ENCODE data around the gene RABL2B.

RABL2B gene

DNA sequence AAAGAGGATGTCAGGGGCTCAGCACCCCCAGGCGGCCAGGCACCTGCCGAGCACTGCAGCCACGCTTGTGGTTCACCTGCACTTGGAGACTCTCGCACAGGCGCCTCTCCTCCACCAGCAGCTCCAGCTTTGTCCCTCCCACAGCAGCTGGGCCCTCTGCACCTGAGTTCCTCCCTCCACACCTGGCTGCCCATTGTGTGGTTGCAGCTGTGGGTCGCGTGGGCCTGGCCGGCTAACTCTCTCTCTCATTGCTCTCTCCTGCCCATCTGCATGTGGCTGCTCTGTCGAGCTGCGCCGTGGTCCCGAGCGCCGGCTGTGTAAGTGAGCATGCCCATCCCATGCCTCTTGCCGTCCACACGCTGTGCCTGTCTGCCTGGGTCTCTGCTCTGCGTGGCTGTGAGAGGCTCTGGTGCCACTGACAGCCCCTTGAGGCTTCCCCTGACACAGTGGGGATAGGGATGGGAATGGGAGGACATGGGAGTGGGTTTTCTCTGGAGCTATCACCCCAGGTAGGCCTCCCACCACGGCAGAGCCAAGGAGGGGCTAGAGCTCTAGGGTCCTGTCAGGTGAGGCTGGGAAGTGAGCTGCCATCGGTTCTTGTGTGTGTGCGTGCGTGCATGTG, 53.9 kb downstream of the RABL2B start:
- ChIA-PET CTCF (interaction anchor here (0.6 kb wide), 1 partner anchor 89 kb away, joined by 3 read pairs; no protein-coding TSS in a partner anchor), POLR2A (no interaction called here)
- H3K27ac ChIP-seq (ENCODE audit: extremely low read depth, low read depth, low read length), result no peak overlapping the region

DNA sequence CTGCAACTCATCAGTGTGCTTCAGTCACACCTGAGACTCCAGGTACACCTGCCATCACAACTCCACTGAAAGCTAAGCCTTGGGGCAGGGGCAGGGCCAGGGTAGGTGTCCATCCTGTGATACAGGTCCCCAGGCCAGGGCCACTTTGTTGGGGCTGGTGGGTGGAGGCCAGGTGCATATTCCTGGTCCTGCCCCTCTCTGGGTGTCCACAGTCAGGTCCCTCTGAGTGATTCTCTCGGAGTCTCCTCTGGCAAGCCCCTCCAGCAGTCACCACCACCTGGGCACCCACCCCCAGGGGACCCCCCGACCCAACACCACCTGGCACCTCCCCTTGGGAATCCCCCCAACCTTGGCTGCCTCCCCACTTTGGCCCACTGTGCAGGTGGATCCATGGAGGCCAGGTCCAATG, 54.9 kb downstream of the RABL2B start:
- Histone ChIP-seq H3K36me3 (ENCODE audit: control insufficient read depth in 2 of 2, insufficient read depth in 1 of 2, low read length in 2 of 2) (peaks cover 0 to 27% of the 10 kb centered on the region in 2 experiments; a peak in 1 of 3 replicates), H3K9me3 (ENCODE audit: control insufficient read depth, insufficient read depth, low read depth, low read length) (no peaks in the 10 kb centered on the region), H3K4me1 (ENCODE audit: control insufficient read depth, insufficient read depth, low read length) (no peaks in the 10 kb centered on the region), H3K27ac (ENCODE audit: extremely low read depth, low read depth, low read length) (no peak overlapping the region), H3K4me3 (ENCODE audit: low read depth, low read length) (no peak overlapping the region)
- TF ChIP-seq, protein P1, sequence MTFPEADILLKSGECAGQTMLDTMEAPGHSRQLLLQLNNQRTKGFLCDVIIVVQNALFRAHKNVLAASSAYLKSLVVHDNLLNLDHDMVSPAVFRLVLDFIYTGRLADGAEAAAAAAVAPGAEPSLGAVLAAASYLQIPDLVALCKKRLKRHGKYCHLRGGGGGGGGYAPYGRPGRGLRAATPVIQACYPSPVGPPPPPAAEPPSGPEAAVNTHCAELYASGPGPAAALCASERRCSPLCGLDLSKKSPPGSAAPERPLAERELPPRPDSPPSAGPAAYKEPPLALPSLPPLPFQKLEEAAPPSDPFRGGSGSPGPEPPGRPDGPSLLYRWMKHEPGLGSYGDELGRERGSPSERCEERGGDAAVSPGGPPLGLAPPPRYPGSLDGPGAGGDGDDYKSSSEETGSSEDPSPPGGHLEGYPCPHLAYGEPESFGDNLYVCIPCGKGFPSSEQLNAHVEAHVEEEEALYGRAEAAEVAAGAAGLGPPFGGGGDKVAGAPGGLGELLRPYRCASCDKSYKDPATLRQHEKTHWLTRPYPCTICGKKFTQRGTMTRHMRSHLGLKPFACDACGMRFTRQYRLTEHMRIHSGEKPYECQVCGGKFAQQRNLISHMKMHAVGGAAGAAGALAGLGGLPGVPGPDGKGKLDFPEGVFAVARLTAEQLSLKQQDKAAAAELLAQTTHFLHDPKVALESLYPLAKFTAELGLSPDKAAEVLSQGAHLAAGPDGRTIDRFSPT (tag by site-specific recombination; IDR thresholded peaks at IDR 0.05), result no peak
- TF ChIP-seq ZNF707 (tag by site-specific recombination; IDR thresholded peaks at IDR 0.05), result no peak
- no peak for TF ChIP-seq ZNF324 (tag by site-specific recombination; IDR thresholded peaks at IDR 0.05)
- TF ChIP-seq, protein P2, sequence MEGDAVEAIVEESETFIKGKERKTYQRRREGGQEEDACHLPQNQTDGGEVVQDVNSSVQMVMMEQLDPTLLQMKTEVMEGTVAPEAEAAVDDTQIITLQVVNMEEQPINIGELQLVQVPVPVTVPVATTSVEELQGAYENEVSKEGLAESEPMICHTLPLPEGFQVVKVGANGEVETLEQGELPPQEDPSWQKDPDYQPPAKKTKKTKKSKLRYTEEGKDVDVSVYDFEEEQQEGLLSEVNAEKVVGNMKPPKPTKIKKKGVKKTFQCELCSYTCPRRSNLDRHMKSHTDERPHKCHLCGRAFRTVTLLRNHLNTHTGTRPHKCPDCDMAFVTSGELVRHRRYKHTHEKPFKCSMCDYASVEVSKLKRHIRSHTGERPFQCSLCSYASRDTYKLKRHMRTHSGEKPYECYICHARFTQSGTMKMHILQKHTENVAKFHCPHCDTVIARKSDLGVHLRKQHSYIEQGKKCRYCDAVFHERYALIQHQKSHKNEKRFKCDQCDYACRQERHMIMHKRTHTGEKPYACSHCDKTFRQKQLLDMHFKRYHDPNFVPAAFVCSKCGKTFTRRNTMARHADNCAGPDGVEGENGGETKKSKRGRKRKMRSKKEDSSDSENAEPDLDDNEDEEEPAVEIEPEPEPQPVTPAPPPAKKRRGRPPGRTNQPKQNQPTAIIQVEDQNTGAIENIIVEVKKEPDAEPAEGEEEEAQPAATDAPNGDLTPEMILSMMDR (tag by site-specific recombination; IDR thresholded peaks at IDR 0.05), result no peak
- TF ChIP-seq GFI1B (tag by site-specific recombination; IDR thresholded peaks at IDR 0.05), result no peak
- no peak for TF ChIP-seq ZNF404 (tag by site-specific recombination; IDR thresholded peaks at IDR 0.05)
- TF ChIP-seq, protein P3, sequence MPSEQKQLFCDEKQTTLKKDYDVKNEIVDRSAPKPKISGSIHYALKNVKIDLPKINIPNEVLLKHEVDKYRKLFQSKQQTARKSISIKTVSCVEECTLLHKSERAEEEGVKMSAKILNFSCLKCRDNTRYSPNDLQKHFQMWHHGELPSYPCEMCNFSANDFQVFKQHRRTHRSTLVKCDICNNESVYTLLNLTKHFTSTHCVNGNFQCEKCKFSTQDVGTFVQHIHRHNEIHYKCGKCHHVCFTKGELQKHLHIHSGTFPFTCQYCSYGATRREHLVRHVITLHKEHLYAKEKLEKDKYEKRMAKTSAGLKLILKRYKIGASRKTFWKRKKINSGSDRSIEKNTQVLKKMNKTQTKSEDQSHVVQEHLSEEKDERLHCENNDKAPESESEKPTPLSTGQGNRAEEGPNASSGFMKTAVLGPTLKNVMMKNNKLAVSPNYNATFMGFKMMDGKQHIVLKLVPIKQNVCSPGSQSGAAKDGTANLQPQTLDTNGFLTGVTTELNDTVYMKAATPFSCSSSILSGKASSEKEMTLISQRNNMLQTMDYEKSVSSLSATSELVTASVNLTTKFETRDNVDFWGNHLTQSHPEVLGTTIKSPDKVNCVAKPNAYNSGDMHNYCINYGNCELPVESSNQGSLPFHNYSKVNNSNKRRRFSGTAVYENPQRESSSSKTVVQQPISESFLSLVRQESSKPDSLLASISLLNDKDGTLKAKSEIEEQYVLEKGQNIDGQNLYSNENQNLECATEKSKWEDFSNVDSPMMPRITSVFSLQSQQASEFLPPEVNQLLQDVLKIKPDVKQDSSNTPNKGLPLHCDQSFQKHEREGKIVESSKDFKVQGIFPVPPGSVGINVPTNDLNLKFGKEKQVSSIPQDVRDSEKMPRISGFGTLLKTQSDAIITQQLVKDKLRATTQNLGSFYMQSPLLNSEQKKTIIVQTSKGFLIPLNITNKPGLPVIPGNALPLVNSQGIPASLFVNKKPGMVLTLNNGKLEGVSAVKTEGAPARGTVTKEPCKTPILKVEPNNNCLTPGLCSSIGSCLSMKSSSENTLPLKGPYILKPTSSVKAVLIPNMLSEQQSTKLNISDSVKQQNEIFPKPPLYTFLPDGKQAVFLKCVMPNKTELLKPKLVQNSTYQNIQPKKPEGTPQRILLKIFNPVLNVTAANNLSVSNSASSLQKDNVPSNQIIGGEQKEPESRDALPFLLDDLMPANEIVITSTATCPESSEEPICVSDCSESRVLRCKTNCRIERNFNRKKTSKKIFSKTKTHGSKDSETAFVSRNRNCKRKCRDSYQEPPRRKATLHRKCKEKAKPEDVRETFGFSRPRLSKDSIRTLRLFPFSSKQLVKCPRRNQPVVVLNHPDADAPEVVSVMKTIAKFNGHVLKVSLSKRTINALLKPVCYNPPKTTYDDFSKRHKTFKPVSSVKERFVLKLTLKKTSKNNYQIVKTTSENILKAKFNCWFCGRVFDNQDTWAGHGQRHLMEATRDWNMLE (tag by site-specific recombination; conservative IDR thresholded peaks at IDR 0.05; ENCODE audit: low read depth), result no peak
- no peak for TF ChIP-seq FEZF1 (tag by site-specific recombination; IDR thresholded peaks at IDR 0.05)
- TF ChIP-seq, protein P4, sequence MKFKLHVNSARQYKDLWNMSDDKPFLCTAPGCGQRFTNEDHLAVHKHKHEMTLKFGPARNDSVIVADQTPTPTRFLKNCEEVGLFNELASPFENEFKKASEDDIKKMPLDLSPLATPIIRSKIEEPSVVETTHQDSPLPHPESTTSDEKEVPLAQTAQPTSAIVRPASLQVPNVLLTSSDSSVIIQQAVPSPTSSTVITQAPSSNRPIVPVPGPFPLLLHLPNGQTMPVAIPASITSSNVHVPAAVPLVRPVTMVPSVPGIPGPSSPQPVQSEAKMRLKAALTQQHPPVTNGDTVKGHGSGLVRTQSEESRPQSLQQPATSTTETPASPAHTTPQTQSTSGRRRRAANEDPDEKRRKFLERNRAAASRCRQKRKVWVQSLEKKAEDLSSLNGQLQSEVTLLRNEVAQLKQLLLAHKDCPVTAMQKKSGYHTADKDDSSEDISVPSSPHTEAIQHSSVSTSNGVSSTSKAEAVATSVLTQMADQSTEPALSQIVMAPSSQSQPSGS (tag by site-specific recombination; IDR thresholded peaks at IDR 0.05; ENCODE audit: low read depth), result no peak
- TF ChIP-seq ZNF24 (tag by site-specific recombination; IDR thresholded peaks at IDR 0.05), result no peak
- TF ChIP-seq ZSCAN16 (tag by site-specific recombination; IDR thresholded peaks at IDR 0.05), result no peak
- TF ChIP-seq ZNF2 (tag by site-specific recombination; IDR thresholded peaks at IDR 0.05), result no peak
- TF ChIP-seq, protein P5, sequence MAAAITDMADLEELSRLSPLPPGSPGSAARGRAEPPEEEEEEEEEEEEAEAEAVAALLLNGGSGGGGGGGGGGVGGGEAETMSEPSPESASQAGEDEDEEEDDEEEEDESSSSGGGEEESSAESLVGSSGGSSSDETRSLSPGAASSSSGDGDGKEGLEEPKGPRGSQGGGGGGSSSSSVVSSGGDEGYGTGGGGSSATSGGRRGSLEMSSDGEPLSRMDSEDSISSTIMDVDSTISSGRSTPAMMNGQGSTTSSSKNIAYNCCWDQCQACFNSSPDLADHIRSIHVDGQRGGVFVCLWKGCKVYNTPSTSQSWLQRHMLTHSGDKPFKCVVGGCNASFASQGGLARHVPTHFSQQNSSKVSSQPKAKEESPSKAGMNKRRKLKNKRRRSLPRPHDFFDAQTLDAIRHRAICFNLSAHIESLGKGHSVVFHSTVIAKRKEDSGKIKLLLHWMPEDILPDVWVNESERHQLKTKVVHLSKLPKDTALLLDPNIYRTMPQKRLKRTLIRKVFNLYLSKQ (tag by site-specific recombination; IDR thresholded peaks at IDR 0.05; ENCODE audit: borderline replicate concordance), result no peak
- no peak for TF ChIP-seq BCL11B (tag by site-specific recombination; IDR thresholded peaks at IDR 0.05; ENCODE audit: low read depth)
- no peak for TF ChIP-seq MYNN (tag by site-specific recombination; IDR thresholded peaks at IDR 0.05; ENCODE audit: borderline replicate concordance)
- POLR2A ChIA-PET, result no interaction called here
- CTCF ChIA-PET, result interaction anchor here (3.5 kb wide), 1 partner anchor 47 kb away, joined by 20 read pairs; no protein-coding TSS in a partner anchor

More for the DNA sequence above, 53.9 kb downstream of the RABL2B start:
- Histone ChIP-seq H3K36me3 (ENCODE audit: control insufficient read depth in 2 of 2, insufficient read depth in 1 of 2, low read length in 2 of 2) (peaks cover 0 to 23% of the 10 kb centered on the region in 2 experiments; a peak in 1 of 3 replicates), H3K4me1 (ENCODE audit: control insufficient read depth, insufficient read depth, low read length) (no peaks in the 10 kb centered on the region), H3K4me3 (ENCODE audit: low read depth, low read length) (no peak overlapping the region), H3K9me3 (ENCODE audit: control insufficient read depth, insufficient read depth, low read depth, low read length) (no peaks in the 10 kb centered on the region)
- TF ChIP-seq ZNF24 (tag by site-specific recombination; IDR thresholded peaks at IDR 0.05) (no peak), SCRT2 (tag by site-specific recombination; IDR thresholded peaks at IDR 0.05) (no peak), SCRT1 (tag by site-specific recombination; IDR thresholded peaks at IDR 0.05; ENCODE audit: borderline replicate concordance) (no peak), ZNF623 (tag by site-specific recombination; IDR thresholded peaks at IDR 0.05) (no peak), ZNF341 (tag by site-specific recombination; IDR thresholded peaks at IDR 0.05; ENCODE audit: low read depth) (no peak), ZNF114 (tag by site-specific recombination; IDR thresholded peaks at IDR 0.05) (no peak), ZNF16 (tag by site-specific recombination; IDR thresholded peaks at IDR 0.05; ENCODE audit: low read depth) (no peak), WT1 (tag by site-specific recombination; IDR thresholded peaks at IDR 0.05) (no peak), ZNF658 (tag by site-specific recombination; IDR thresholded peaks at IDR 0.05) (no peak), ZNF791 (tag by site-specific recombination; IDR thresholded peaks at IDR 0.05) (no peak), OVOL3 (tag by site-specific recombination; IDR thresholded peaks at IDR 0.05) (no peak), ZNF624 (tag by site-specific recombination; IDR thresholded peaks at IDR 0.05) (no peak)
